Thyroid gland (tissue), 4 donors: ENCODE results near the gene ZNF511. TPM values are rescaled to one million over a fixed set of nuclear protein-coding genes. Genes with fewer than 3 reads are reported as not detected.

ENCODE experiments used
- DNase-seq, 2 donors: peaks; one replicate each; pipeline ENCODE4 v3.0.0-alpha.2; 2019
- H3K27ac ChIP-seq, 3 donors: fragments of 200-600 bp; sonication (generic); 1 replicate in 2 of 3; 2 replicates in 1 of 3; pipeline ENCODE4 v1.5.1; 2016 to 2019; ENCODE audit warnings: mild to moderate bottlenecking in 1 of 3, moderate library complexity in 1 of 3
- H3K27me3 ChIP-seq: fragments of 200-600 bp; sonication (generic); one replicate; pipeline ENCODE4 v1.5.1; 2019
- H3K36me3 ChIP-seq, 2 donors: fragments of 200-600 bp; sonication (generic); one replicate each; pipeline ENCODE4 v1.5.1; 2016 to 2019
- H3K4me1 ChIP-seq, 2 donors: fragments of 200-600 bp; sonication (generic); one replicate each; pipeline ENCODE4 v1.5.1; 2017 to 2019
- H3K4me3 ChIP-seq, 3 donors: fragments of 200-600 bp; sonication (generic); replicated peaks in 1 of 3; 1 replicate in 2 of 3; 2 replicates in 1 of 3; pipeline ENCODE4 v1.5.1; 2016; ENCODE audit warnings: mild to moderate bottlenecking in 1 of 3
- H3K9me3 ChIP-seq: fragments of 200-600 bp; sonication (generic); one replicate; pipeline ENCODE4 v1.5.1; 2017
- CTCF ChIP-seq, 6 experiments: fragments of 200-600 bp in 3 of 6; fragments of 450-650 bp in 3 of 6; sonication (generic) in 3 of 6; IDR thresholded peaks; one replicate each; pipeline ENCODE4 v1.5.1; 2016 to 2019; ENCODE audit warnings: antibody characterized with exemption in 6 of 6, mild to moderate bottlenecking in 2 of 6, inconsistent platforms in 1 of 6, moderate library complexity in 1 of 6
- POLR2A ChIP-seq, 2 donors: fragments of 450-650 bp; IDR thresholded peaks; one replicate each; pipeline ENCODE4 v1.6.1; 2017; ENCODE audit warnings: antibody characterized with exemption in 2 of 2, mild to moderate bottlenecking in 2 of 2, moderate library complexity in 1 of 2
- WGBS, 2 donors: methylation state at CpG; one replicate each; pipeline ENCODE4 v1.1.5; 2017; 5-methylcytosine and 5-hydroxymethylcytosine counted together
- intact Hi-C: fragments of 100-400 bp; cut with DNase I; formaldehyde crosslinking; loops from one replicate; pipeline ENCODE4 v1.15.1; 2023
- total RNA-seq, 4 donors: library from RNA; depleted of rRNA; stranded (reverse); fragments of >200 nt; gene quantifications; one replicate each; pipeline ENCODE4 v1.2.3, GENCODE V29; 2016

The ZNF511 gene
- total RNA-seq, 4 donors from 2014 or later, result 22.0 to 53.6 (median 26.2) TPM

- DNase-seq, result no peak
- H3K9me3 ChIP-seq, result no peaks in the 10 kb centered on the region
- H3K27ac ChIP-seq, result no peak overlapping the region
- TF ChIP-seq POLR2A (IDR thresholded peaks at IDR 0.05), result no peak
- peaks cover 0 to 15% of the 10 kb centered on the region in 2 donors for H3K4me1 ChIP-seq
- no peaks in the 10 kb centered on the region for H3K36me3 ChIP-seq
- intact Hi-C loops, result no loop called here
- H3K27me3 ChIP-seq, result no peaks in the 10 kb centered on the region
- WGBS, 2 donors, result 97 to 100% methylated on average over 4 to 5 of the region's 6 CpGs
- H3K4me3 ChIP-seq, result no peak overlapping the region
These were observed 46.6 kb downstream of the ZNF511 start for GRCh38 chr10:133355266-133355665.

GRCh38 chr10:133355991-133356390, 47.3 kb downstream of the ZNF511 start:
- no peak for TF ChIP-seq POLR2A (IDR thresholded peaks at IDR 0.05)
- no peak for TF ChIP-seq CTCF (IDR thresholded peaks at IDR 0.05)
- Histone ChIP-seq H3K4me1 (peaks cover 0 to 15% of the 10 kb centered on the region in 2 donors), H3K36me3 (no peaks in the 10 kb centered on the region), H3K27ac (no peak overlapping the region), H3K9me3 (no peaks in the 10 kb centered on the region), H3K27me3 (no peaks in the 10 kb centered on the region), H3K4me3 (no peak overlapping the region)
- no peak for DNase-seq
- intact Hi-C loops, result no loop called here
- 100% methylated on average over 2 of the region's 3 CpGs; no CpG with 5 or more reads in 1 of the 2 donors for whole genome bisulfite sequencing, 2 donors

- TF ChIP-seq CTCF (IDR thresholded peaks at IDR 0.05), result no peak
- no peak for TF ChIP-seq POLR2A (IDR thresholded peaks at IDR 0.05)
- H3K4me1 ChIP-seq, result peaks cover 0 to 15% of the 10 kb centered on the region in 2 donors
- 61 to 69% methylated on average over 8 to 13 of the region's 27 CpGs for WGBS, 2 donors
- no peaks in the 10 kb centered on the region for H3K27me3 ChIP-seq
- no peaks in the 10 kb centered on the region for H3K9me3 ChIP-seq
- DNase-seq, result no peak
- H3K4me3 ChIP-seq, result peak overlapping the region in 1 of 3 donors; percentile 56
- intact Hi-C loops, result no loop called here
- peaks cover 0 to under 1% of the 10 kb centered on the region in 2 donors for H3K36me3 ChIP-seq
- no peak overlapping the region for H3K27ac ChIP-seq
These were observed 48.0 kb downstream of the ZNF511 start for GRCh38 chr10:133356549-133357284.

GRCh38 chr10:133357285-133358161, 48.8 kb downstream of the ZNF511 start, which contains the start of gene FUOM:
Gene FUOM, minus strand, starts transcription at chr10:133358019. Its CDS starts 12 bp downstream, at chr10:133358007.
- DNase-seq, result peak; percentile 20 to 36
- Histone ChIP-seq H3K4me1 (peaks cover 0 to 15% of the 10 kb centered on the region in 2 donors), H3K36me3 (peaks cover 1 to 9% of the 10 kb centered on the region in 2 donors), H3K27ac (peak within 1 kb of the TSS in 1 of 3 donors; percentile 49), H3K4me3 (peak within 1 kb of the TSS in 2 of 3 donors; percentile 22 to 56), H3K27me3 (no peaks in the 10 kb centered on the region), H3K9me3 (no peaks in the 10 kb centered on the region)
- 3 to 10% methylated on average over 10 to 12 of the region's 83 CpGs for whole genome bisulfite sequencing, 2 donors
- TF ChIP-seq POLR2A (IDR thresholded peaks at IDR 0.05), result no peak
- TF ChIP-seq CTCF (IDR thresholded peaks at IDR 0.05), result no peak
- intact Hi-C loops, result no loop called here

GRCh38 chr10:133358162-133358924, 49.6 kb downstream of the ZNF511 start:
- peaks cover 7 to 13% of the 10 kb centered on the region in 2 donors for H3K36me3 ChIP-seq
- WGBS, 2 donors, result 99 to 100% methylated on average over 7 to 9 of the region's 41 CpGs
- no peaks in the 10 kb centered on the region for H3K27me3 ChIP-seq
- peaks cover 0 to 15% of the 10 kb centered on the region in 2 donors for H3K4me1 ChIP-seq
- intact Hi-C loops, result no loop called here
- no peaks in the 10 kb centered on the region for H3K9me3 ChIP-seq
- H3K4me3 ChIP-seq, result no peak overlapping the region
- TF ChIP-seq POLR2A (IDR thresholded peaks at IDR 0.05) (no peak), CTCF (IDR thresholded peaks at IDR 0.05) (no peak)
- H3K27ac ChIP-seq, result no peak overlapping the region
- DNase-seq, result no peak
